DMS 273 treated with DMSO at 0.1 percent for 48 hours (cell line): Measurements from ENCODE around the gene PPP3R1.
A peak's percentile ranks its signal among the peaks of the same experiment; 100 is the strongest.

Experiments used
- DNase-seq: peaks from one replicate; lab custom pipeline; 2025; lab: John Stamatoyannopoulos, UW

Gene PPP3R1

DNA sequence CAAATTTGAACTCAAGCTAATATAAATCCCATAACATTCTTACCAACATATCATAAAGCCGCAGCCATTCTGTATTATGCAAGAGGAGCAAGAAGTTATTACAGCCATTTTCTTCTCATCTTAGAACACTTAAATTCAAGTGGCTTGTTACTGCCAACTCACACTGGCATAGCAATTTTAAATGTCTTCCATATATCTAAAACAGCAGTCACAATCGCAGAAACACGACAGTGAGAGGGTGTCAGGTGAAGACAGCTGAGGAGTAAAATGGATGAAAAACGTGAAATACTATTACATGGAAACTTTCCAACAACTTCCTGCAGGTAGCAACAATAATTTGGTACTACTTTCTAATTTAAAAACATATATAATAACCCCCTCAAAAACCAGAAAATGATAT is 17.9 kb downstream of the PPP3R1 start:
- DNase-seq, result no peak

DNA sequence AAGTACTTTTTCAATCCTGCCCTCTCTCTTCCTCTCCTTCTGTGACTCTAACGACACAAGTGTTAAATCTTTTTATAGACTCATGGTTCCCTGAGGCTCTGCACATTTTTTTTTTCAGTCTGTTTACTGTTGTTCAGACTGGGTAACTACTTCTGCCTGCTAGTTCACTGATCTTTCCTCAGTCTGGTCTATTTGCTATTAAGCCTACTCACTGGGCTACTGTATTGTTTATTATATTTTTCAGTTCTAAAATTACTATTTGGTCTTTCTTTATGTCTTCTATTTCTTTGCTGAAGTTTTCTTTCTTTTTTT is 21.3 kb downstream of the PPP3R1 start:
- DNase-seq, result no peak

- DNase-seq, result no peak
Observed at GRCh38 chr2:68230241-68231060, 21.9 kb downstream of the PPP3R1 start.

GRCh38 chr2:68226794-68227193 is 25.5 kb downstream of the PPP3R1 start:
- DNase-seq, result no peak

DNA sequence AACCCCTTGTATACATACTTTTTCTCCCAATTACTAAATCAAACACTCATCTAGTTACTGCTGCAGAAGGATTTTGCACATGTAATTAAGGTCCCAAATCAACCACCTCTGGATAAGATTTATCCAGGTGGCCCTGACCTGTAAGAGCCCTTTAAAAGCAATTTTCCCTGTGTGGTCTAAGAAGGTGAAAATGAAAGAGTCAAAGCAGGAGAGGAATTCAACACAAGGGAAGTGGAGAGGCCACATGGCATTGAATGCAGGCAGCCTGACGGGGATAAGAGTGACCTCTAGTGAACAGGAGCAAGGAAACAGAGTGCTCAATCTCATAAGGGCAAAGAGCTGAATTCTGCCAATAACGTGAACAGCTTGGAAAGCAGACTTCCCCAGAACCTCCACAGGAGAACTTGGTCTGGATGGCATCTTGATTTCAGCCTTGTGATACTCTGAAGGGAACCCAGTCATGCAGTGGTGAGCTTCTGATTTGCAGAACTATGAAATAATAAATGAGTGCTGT is 27.2 kb downstream of the PPP3R1 start:
- DNase-seq, result peak; percentile 69

- no peak for DNase-seq
Observed at GRCh38 chr2:68223419-68223818, 28.9 kb downstream of the PPP3R1 start.

- no peak for DNase-seq
Observed at GRCh38 chr2:68222287-68222686, 30.0 kb downstream of the PPP3R1 start.

GRCh38 chr2:68218343-68218901 is 33.9 kb downstream of the PPP3R1 start:
- DNase-seq, result no peak

GRCh38 chr2:68217729-68218128 is 34.6 kb downstream of the PPP3R1 start:
- DNase-seq, result no peak

DNA sequence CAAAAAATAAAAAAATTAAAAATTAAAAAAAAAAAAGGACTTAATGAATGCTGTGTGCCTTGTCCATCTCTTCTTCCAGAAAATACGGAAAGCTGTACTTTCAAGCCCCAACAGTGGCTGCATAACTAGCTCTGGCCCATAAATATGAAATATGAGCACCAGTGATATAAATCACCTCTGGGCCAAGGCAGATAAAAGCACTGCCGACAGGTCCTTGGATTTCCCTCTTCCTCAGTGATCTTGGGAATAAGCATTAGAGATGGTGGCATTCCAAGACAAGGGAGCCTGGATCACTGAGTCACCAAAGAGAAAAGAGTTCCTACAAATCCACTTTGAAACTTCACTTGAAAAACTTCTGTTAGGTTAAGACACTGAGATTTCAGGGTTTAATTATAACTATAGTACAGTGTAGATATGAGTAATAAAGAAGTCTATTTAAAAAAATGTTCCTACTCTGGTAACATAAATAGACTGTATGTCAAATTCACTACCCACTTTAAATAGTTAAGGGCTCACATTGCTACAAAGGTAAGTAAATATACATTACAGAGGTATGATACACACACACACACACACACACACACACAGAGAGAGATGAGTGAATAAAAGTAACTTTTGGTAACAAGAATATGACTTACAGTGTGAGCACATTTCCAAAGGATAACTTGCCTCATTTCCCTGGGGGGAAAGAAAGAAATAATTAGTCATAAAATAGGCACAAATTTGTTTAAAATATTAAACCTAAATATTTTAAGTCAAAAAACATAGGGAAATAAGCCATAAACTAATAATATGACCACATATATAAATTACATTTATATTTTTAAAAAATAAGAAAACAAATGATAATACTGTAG is 35.6 kb downstream of the PPP3R1 start:
- no peak for DNase-seq

GRCh38 chr2:68214381-68214780 is 38.0 kb downstream of the PPP3R1 start:
- DNase-seq, result no peak

- DNase-seq, result no peak
Observed at GRCh38 chr2:68206793-68207192, 45.5 kb downstream of the PPP3R1 start.

GRCh38 chr2:68203587-68203986 is 48.7 kb downstream of the PPP3R1 start:
- no peak for DNase-seq

DNA sequence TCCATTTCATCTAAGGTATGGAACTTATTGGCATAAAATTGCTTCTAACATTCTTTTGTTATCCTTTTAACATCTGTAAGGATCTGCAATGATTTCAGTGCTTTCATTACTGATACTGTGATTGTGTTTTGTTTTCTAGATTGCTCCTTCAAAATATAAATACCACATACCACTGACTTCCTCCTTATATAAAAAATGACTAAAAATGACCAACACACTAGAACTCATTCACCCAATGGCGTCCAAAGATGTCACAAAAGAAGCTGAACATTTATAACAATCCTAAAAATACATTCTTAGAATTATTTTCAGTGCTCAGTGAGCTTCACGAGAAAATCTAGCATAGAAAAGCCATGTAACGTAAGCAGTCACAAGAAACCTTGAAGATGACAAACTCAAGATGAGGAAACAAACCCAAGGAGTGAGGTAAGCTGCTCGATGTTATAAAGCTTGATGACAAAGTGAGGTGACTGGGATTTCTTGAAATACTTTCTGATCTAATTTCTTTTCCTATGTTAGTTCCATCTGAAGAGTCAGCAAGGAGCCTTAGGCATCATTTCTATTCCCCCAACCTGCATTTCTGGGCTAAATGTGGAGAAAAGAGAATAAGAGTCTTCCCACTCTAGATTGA is 52.1 kb downstream of the PPP3R1 start:
- DNase-seq, result no peak

DNA sequence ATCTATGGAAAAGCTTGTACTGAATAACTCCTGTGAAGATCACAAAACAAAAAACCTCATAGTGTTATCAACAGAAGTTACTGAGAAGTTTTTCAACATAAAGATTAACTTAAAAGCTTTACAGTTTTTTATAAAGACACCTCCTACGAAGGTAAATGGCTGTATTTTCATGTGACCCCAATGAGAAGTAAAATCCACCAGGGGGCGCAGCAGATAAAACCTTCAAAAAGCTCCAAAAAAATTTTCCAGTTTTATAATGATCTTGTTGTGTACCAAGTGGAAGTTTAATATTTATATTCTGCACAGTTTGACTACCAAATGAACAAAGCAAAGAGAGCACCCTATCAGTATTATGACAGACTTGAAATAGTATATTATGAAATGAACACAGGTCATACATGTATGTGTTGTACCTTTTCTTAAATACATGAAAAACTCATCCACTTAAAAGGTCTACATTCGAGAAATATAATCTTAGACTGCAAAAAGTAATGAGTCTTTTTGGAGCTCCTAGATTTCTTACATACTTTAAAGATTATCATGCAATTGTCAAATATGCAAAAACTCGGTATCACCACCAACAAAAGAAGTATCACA is 56.1 kb downstream of the PPP3R1 start:
- no peak for DNase-seq

GRCh38 chr2:68195096-68195495 is 57.2 kb downstream of the PPP3R1 start:
- no peak for DNase-seq

- DNase-seq, result no peak
Observed at GRCh38 chr2:68193787-68194372, 58.5 kb downstream of the PPP3R1 start.

- DNase-seq, result no peak
Observed at GRCh38 chr2:68193144-68193543, 59.2 kb downstream of the PPP3R1 start.

DNA sequence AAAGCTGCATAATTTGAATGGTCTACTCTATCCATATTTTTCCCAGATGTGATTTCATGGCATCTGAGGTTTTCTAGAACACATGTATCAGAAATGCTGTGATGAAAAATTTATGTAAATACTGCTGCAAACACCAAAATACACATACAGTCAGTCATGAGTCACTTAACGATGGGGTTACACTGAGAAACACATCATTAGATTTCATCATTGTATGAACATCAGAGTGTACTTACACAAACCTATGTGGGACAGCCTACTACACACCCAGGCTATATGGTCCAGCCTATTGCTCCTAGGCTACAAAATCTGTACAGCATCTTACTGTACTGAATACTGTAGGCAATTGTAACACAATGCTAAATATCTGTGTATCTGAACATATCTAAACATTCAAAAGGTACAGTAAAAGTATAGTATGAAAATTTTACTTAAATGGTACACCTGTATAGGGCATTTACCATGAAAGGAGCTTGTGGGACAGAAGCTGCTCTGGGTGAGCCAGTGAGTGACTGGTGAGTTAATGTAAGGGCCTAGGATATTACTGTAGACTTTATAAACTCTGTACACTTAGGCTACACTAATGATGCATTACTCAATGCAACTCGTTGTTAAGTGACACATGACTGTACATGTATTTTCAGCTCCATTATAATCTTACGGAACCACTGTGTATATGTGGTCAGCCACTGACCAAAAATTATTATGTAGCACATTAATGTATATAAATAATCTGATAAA is 61.2 kb downstream of the PPP3R1 start:
- no peak for DNase-seq

GRCh38 chr2:68189991-68190784 is 62.1 kb downstream of the PPP3R1 start:
- DNase-seq, result no peak
